A172 (cell line): Measurements from ENCODE around the gene SERPINF2. TPM values are rescaled to one million over a fixed set of nuclear protein-coding genes. Genes with fewer than 3 reads are reported as not detected.
"Not testable (repeated sequence)": the region's sequence is repeated elsewhere in the genome, so short reads cannot be mapped to it uniquely, and the experiment has no call there.

Experiments used
- DNase-seq: peaks from one replicate; pipeline ENCODE4 v3.0.0-alpha.2; 2015; ENCODE audit warnings: low spot score
- total RNA-seq: library from RNA; depleted of rRNA; stranded (reverse); fragments of >200 nt; shearing (Covaris generic); gene quantifications from 2 replicates; pipeline ENCODE4 v1.2.3, GENCODE V29; 2014

Gene SERPINF2
- total RNA-seq, 1 experiment from 2014 or later: 0.64 TPM

GRCh38 chr17:1735418-1735817, 7.3 kb upstream of the SERPINF2 start:
- no peak for DNase-seq

GRCh38 chr17:1735834-1736347, 6.8 kb upstream of the SERPINF2 start:
- no peak for DNase-seq

GRCh38 chr17:1736348-1737281, 6.1 kb upstream of the SERPINF2 start:
- peak; percentile 64 for DNase-seq

- no peak for DNase-seq
Measured at GRCh38 chr17:1737531-1738291, 5.0 kb upstream of the SERPINF2 start.

- not testable (repeated sequence) for DNase-seq
Measured at GRCh38 chr17:1741899-1742298, 772 bp upstream of the SERPINF2 start.

GRCh38 chr17:1743088-1743439, 393 bp downstream of the SERPINF2 start:
- no peak for DNase-seq

GRCh38 chr17:1744551-1745512, 2.2 kb downstream of the SERPINF2 start:
- no peak for DNase-seq

- DNase-seq: no peak
Measured at GRCh38 chr17:1745513-1746020, 2.9 kb downstream of the SERPINF2 start.

- DNase-seq: no peak
Measured at GRCh38 chr17:1746975-1747543, 4.4 kb downstream of the SERPINF2 start.

GRCh38 chr17:1750628-1751027, 8.0 kb downstream of the SERPINF2 start:
- no peak for DNase-seq

- peak; percentile 61 for DNase-seq
Measured at GRCh38 chr17:1752425-1753262, 10.0 kb downstream of the SERPINF2 start.

- DNase-seq: no peak
Measured at GRCh38 chr17:1753767-1754429, 11.2 kb downstream of the SERPINF2 start.

GRCh38 chr17:1754430-1755112, 11.9 kb downstream of the SERPINF2 start:
- no peak for DNase-seq

- DNase-seq: no peak
Measured at GRCh38 chr17:1755252-1755826, 12.7 kb downstream of the SERPINF2 start.

GRCh38 chr17:1755827-1756262, 13.2 kb downstream of the SERPINF2 start:
- no peak for DNase-seq

- no peak for DNase-seq
Measured at GRCh38 chr17:1758807-1759206, 16.1 kb downstream of the SERPINF2 start.

GRCh38 chr17:1759529-1759928, 16.9 kb downstream of the SERPINF2 start:
- no peak for DNase-seq

- no peak for DNase-seq
Measured at GRCh38 chr17:1762233-1762900, 19.7 kb downstream of the SERPINF2 start.
